GM12865 (cell line): ENCODE measurements around the gene CLEC16A.

Experiments used
- DNase-seq: peaks from one replicate; pipeline ENCODE4 v3.0.0; 2010; ENCODE audit warnings: low read depth
- H3K4me3 ChIP-seq: 2 replicates; pipeline ENCODE4 v1.5.1; 2011; ENCODE audit warnings: mild to moderate bottlenecking, low read depth, low read length, control low read depth
- TF ChIP-seq, protein P1 (sequence below): IDR thresholded peaks from 2 replicates; pipeline ENCODE4 v1.5.1; 2011; ENCODE audit warnings: low read length, control low read depth, low read depth, inconsistent platforms; ENCODE audit not compliant: insufficient read depth; ENCODE audit errors: missing control alignments

CLEC16A gene

DNA sequence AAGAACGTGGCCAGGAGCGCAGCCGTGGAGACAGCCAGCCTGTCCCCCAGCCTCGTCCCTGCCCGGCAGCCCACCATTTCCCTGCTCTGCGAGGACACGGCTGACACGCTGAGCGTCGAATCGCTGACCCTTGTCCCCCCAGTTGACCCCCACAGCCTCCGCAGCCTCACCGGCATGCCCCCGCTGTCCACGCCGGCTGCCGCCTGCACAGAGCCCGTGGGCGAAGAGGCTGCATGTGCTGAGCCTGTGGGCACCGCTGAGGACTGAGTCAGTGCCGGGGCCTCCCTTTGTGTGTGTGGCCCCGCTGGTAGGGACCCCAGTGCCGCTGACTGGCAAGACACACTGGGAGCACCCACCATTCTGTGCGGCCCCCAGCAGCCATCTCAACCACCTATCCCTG is 234.1 kb downstream of the CLEC16A start:
- DNase-seq = no peak
- no peak overlapping the region for H3K4me3 ChIP-seq
- TF ChIP-seq, protein P1, sequence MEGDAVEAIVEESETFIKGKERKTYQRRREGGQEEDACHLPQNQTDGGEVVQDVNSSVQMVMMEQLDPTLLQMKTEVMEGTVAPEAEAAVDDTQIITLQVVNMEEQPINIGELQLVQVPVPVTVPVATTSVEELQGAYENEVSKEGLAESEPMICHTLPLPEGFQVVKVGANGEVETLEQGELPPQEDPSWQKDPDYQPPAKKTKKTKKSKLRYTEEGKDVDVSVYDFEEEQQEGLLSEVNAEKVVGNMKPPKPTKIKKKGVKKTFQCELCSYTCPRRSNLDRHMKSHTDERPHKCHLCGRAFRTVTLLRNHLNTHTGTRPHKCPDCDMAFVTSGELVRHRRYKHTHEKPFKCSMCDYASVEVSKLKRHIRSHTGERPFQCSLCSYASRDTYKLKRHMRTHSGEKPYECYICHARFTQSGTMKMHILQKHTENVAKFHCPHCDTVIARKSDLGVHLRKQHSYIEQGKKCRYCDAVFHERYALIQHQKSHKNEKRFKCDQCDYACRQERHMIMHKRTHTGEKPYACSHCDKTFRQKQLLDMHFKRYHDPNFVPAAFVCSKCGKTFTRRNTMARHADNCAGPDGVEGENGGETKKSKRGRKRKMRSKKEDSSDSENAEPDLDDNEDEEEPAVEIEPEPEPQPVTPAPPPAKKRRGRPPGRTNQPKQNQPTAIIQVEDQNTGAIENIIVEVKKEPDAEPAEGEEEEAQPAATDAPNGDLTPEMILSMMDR = no peak

DNA sequence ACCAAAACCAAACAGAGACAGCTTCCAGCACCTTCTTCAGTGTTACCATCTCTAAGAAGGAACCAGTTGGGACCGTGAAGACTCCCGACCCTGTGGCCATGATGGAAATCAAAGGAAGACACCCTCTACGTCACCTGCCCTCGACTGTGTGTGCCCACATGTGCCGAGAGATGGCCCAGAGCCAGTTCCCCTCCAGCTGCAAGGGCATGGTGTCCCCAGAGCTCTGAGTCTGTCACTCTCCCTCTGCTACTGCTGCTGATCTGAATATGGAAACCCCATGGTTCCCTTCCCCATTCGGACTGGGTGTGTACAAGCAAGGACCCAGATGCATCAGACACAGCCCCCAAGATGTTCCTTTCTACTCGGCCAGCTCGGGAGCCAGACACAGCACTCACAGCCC is 235.2 kb downstream of the CLEC16A start:
- no peak overlapping the region; the same call in 1 of the 2 replicates for H3K4me3 ChIP-seq
- no peak for DNase-seq
- TF ChIP-seq, protein P1 = no peak

DNA sequence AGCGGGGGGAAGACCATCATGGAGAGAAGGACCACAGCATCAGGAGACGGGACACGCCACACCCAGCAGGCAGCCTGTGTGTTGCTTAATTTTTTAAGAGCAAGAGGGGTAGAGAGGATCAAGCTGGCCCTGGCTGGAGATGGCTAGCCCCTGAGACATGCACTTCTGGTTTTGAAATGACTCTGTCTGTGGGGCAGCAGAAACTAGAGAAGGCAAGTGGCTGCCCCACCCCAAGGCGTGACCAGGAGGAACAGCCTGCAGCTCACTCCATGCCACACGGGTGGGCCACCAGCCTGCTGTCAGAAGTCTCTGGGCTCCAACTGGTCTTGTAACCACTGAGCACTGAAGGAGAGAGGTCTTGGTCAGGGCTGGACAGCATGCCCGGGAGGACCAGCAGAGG is 236.1 kb downstream of the CLEC16A start:
- H3K4me3 ChIP-seq = peak overlapping the region; percentile 49
- TF ChIP-seq, protein P1 = no peak
- peak; percentile 85 for DNase-seq

DNA sequence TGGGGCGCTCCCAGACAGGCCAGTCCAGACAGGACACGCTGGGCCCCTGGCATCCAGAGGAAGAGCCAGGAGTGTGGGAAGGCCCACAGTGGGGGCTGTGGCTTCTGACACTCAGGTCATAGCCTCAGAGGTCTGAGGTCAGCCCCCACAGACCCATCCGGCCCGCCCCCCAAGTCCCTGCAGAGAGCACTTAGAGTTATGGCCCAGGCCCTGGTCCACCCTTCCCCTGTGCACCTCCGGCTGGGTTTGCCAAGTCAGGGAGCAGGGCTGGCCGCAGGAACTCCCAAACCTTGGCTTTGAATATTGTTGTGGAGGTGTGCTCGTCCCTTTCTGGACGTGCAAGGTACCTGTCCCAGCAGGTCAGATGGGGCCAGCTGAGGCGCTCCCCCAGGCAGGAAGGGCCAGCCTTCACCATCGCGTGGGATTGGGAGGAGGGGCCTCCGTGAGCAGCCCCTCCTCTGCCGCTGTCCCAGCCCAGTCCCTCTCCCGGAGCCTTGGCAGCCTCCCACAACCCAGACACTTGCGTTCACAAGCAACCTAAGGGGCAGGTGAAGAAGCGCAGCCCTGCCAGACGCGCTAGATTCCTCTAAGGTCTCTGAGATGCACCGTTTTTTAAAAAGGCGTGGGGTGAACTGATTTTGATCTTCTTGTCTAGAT is 237.0 kb downstream of the CLEC16A start:
- peak overlapping the region; percentile 49 for H3K4me3 ChIP-seq
- peak; percentile 53 for DNase-seq
- TF ChIP-seq, protein P1 = no peak

DNA sequence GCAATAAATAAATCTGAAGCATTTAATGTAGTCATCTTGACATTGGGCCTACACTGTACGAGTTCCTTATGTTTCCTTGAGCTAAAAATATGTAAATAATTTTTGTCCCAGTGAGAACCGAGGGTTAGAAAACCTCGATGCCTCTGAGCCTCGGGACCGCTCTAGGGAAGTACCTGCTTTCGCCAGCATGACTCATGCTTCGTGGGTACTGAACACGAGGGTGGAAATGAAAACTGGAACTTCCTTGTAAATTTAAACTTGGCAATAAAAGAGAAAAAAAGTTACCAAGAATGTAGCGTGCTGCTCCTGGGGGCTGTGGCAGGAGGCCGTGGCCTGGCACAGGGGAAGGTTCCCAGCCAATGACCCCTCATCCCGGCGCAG is 237.5 kb downstream of the CLEC16A start:
- DNase-seq = peak; percentile 72
- TF ChIP-seq, protein P1 = no peak
- peak overlapping the region; percentile 49 for H3K4me3 ChIP-seq

DNA sequence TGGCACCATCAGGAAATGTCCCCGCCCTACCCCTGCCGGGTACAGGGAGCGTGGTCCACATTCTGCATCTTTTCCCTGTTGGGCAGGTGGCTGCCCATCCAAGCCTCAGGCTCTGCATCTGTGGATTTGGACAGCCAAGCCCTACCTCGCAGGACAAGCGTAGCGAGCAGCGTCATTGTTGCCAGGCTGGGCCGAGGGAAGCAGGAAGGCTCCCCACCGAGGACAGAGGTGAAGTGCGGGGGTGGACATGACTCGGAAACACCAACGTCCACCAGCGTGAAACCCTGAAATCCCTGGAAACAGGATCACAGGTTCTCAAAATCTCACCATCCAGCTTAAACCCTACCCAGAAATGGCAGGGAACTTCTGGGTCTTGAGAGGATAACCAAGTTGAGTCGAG is 238.0 kb downstream of the CLEC16A start:
- H3K4me3 ChIP-seq = peak overlapping the region; percentile 49
- TF ChIP-seq, protein P1 = no peak
- peak; percentile 26 for DNase-seq
